GM18511 (cell line): ENCODE measurements around the gene PEX10.

Experiments used
- ATAC-seq: cut with Tn5 transposase; IDR thresholded peaks from one replicate; pipeline ENCODE4 v1.9.1; 2021; ENCODE audit warnings: mild to moderate bottlenecking, moderate library complexity; ENCODE audit not compliant: unreplicated experiment

PEX10 gene

GRCh38 chr1:2389644-2390043 lies 22.7 kb downstream of the PEX10 start:
- no peak for ATAC-seq

GRCh38 chr1:2388004-2388913 lies 24.1 kb downstream of the PEX10 start:
- ATAC-seq: no peak

GRCh38 chr1:2386636-2387611 lies 25.4 kb downstream of the PEX10 start:
- ATAC-seq: no peak

GRCh38 chr1:2385606-2386280 lies 26.6 kb downstream of the PEX10 start:
- ATAC-seq: no peak

- ATAC-seq: no peak
Measured at GRCh38 chr1:2384941-2385481, 27.4 kb downstream of the PEX10 start.

- no peak for ATAC-seq
Measured at GRCh38 chr1:2384130-2384860, 28.1 kb downstream of the PEX10 start.

GRCh38 chr1:2383576-2383975 lies 28.8 kb downstream of the PEX10 start:
- ATAC-seq: no peak

- no peak for ATAC-seq
Measured at GRCh38 chr1:2382621-2383361, 29.6 kb downstream of the PEX10 start.

- no peak for ATAC-seq
Measured at GRCh38 chr1:2381741-2382620, 30.4 kb downstream of the PEX10 start.

GRCh38 chr1:2380816-2381591 lies 31.4 kb downstream of the PEX10 start:
- ATAC-seq: no peak

- ATAC-seq: no peak
Measured at GRCh38 chr1:2379733-2380404, 32.5 kb downstream of the PEX10 start.

GRCh38 chr1:2378956-2379732 lies 33.2 kb downstream of the PEX10 start:
- no peak for ATAC-seq

- ATAC-seq: no peak
Measured at GRCh38 chr1:2378441-2378851, 33.9 kb downstream of the PEX10 start.

- ATAC-seq: no peak
Measured at GRCh38 chr1:2377751-2378440, 34.5 kb downstream of the PEX10 start.

- ATAC-seq: no peak
Measured at GRCh38 chr1:2376931-2377672, 35.3 kb downstream of the PEX10 start.
